HG03342 (cell line): Measurements from ENCODE around the gene BCAM.
A peak's percentile ranks its signal among the peaks of the same experiment; 100 is the strongest.

ENCODE experiments used
- ATAC-seq: cut with Tn5 transposase; IDR thresholded peaks from one replicate; pipeline ENCODE4 v1.9.1; 2021; ENCODE audit warnings: mild to moderate bottlenecking, moderate library complexity; ENCODE audit not compliant: unreplicated experiment

The BCAM gene

GRCh38 chr19:44788971-44789370, 19.9 kb upstream of the BCAM start:
- no peak for ATAC-seq

GRCh38 chr19:44789943-44790483, 18.9 kb upstream of the BCAM start:
- no peak for ATAC-seq

DNA sequence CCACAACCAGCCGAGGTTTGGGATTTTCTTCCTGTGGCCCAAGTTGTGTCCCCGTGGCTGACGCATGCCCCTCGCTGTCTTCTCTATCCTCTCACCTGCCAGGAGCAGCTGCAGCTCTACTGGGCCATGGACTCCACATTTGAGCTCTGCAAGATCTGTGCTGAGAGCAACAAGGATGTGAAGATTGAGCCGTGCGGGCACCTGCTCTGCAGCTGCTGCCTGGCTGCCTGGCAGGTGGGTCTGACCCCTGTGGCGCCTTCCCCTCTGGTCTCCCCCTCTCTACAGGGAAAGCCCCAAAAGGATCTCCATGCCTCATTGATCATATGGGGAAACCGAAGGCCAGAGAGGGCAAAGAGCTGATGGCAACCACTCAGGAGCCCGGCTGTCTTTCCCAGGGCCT, 16.6 kb upstream of the BCAM start:
- no peak for ATAC-seq

DNA sequence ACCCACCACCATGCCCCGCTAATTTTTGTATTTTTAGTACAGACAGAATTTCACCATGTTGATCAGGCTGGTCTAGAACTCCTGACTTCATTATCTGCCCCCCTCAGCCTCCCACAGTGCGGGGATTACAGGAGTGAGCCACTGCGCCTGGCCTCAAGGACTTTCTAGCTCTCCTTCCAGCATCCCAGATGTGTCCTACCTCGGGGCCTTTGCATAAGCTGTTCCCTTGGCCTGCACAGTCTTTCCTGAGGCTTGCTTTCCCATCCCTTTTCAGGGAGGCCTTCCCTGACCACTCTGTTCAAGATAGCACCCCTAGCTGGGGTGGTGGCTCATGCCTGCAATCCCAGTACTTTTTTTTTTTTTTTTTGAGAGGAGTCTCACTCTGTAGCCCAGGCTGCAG, 14.3 kb upstream of the BCAM start:
- no peak for ATAC-seq

DNA sequence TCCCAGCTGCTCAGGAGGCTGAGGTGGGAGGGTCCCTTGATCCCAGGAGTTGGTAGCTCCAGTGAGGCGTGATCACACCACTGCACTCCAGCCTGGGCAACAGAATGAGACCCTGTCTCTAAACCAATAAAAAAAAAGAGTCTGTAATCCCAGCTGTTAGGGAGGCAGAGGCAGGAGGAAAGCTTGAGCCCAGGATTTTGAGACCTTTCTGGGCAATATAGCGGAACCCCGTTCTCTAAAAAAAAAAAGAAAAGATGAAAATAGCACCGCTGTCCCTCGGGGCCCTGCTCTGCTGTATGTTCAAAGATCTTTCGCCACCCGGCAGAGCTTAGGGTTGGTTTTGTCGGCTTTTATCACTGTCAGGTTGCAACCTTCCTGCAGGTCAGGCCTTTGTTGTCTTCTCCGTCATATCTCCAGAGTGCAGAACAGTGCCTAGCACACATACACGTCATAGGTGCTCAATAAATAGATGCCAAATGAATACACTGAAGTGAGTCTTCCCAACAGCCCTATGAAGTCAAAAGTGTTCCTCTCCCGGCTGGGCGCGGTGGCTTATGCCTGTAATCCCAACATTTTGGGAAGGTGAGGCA, 13.4 kb upstream of the BCAM start:
- ATAC-seq, result no peak

DNA sequence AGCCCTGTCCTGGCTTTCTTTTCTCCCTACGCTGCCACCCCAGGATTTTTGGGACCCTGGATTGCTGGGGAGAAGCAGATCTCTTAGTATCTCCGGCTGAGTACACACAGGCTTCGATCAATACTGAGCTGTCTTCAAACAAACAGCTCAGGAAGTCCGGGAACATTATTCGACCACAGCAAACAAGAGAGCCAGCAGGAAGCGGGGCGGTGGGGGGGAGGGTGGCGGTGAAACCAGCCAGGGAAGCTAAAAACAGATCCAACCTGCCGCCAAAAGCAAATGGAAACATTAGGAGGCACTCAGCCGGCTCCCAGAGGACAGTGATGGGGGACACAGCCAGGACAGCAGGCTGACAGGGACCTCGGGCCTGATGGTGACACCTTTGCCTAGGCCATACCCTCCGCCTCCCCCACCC, 12.2 kb upstream of the BCAM start:
- ATAC-seq, result no peak

DNA sequence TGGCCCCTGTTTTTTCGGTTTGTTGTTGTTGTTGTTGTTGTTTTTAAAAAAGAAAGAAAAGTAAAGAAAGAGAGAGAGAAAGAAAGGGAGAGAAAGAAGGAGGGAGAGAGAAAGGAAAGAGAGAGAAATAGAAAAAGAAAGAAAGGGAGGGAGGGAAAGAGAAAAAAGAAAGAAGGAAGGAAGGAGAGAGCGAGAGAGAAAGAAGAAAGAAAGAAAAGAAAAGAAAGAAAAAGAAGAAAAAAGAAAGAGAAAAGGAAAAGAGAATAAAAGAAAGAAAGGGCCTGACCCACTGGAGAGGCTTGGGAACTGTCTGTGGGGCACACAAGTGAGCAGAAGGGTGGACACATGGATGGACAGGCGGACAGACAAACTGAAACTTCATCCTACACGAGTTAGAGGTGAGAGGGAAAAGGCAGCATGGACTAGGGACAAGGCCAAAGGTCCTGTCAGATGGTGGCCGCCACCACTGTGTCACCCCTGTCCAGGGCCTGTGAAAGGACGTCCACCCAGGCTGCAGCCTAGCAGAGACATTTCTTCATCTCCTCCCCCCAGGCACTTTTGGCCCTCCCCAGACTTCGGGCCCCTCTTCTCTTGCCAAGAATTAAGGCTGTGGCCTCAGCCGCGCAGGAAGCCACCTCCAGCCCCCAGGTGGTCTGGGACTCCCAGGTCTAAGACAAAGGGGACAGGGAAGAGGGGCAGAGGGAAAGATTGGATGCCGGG, 9.1 kb upstream of the BCAM start:
- ATAC-seq, result no peak

GRCh38 chr19:44800461-44800860, 8.4 kb upstream of the BCAM start:
- ATAC-seq, result peak; percentile 64

DNA sequence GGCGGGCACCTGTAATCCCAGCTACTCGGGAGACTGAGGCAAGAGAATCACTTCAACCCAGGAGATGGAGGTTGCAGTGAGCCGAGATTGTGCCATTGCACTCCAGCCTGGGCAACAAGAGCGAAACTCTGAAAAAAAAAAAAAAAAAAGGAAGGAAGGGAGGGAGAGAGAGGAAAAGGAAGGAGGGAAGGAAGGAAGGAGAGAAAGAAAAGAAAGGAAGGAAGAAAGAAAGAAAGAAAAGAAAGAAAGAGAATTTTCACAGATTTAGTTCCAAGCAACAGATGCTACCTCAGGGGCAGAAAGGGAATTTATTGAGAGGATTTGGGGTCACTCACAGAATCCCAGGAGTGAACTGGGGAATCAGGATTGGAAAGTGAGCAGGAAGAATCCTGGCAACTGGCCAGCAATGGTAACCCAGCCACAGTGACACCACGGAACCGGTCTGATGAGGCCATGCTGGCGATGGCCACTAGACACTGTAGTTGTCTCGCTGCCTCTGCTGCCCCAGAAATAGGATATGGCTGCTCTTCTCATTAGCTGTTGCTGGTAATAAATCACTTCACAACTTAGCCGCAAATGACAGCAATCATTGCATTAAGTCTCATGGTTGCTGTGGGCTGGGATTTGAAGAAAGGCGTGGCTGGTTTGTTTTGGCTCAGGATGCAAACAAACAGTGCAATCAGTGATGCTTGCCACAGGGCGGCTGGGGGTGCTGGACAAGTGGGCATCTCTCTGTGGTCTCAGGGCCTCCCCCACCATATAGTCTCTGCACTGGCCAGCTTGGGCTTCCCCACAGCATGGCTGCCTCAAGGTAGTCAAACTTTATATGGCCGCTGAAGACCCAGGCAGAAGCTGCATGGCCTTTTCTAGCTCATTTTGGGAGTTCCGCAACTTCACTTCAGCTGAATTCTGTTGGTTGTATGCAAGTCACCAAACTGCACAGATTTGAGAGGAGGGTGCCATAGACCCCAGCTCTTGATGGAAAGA, 5.2 kb upstream of the BCAM start:
- ATAC-seq, result no peak

DNA sequence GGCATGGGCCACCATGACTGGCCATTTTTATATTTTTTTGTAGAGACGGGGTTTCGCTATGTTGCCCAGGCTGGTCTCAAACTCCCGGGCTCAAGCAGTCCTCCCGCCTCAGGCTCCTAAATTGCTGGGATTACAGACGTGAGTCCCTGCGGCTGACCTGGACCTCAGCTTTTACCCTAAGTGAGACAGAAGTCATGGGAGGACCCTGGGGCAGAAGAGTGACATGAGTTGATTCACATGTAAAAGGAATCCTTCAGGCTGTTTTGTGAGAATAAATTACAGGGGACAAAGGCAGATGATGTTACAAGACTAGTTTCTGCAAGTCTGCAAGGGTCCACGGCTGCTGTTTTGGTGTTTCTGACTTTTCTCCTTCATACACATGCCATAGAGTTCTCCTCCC, 2.6 kb upstream of the BCAM start:
- no peak for ATAC-seq

DNA sequence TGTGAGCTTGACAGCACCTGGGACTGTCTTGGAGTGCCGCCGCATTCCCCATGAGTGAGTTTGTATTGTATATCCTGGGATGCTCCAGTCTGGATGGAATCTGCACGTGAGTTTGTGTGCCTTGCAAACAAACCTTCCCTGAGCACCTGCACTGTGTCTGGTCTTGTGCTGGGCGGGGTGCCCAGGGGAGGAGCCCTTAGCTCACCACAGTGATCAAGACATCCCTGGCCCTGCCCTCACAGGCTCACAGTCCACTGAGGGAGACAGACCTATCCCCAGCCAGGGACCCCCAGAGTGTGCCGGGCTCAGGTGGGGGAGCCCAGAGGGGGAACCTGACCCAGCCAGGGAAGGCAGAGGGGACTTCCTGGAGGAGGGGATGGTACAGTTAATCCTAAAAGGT, 1.7 kb upstream of the BCAM start:
- ATAC-seq, result no peak

GRCh38 chr19:44807652-44808462, 1.0 kb upstream of the BCAM start:
- ATAC-seq, result no peak

DNA sequence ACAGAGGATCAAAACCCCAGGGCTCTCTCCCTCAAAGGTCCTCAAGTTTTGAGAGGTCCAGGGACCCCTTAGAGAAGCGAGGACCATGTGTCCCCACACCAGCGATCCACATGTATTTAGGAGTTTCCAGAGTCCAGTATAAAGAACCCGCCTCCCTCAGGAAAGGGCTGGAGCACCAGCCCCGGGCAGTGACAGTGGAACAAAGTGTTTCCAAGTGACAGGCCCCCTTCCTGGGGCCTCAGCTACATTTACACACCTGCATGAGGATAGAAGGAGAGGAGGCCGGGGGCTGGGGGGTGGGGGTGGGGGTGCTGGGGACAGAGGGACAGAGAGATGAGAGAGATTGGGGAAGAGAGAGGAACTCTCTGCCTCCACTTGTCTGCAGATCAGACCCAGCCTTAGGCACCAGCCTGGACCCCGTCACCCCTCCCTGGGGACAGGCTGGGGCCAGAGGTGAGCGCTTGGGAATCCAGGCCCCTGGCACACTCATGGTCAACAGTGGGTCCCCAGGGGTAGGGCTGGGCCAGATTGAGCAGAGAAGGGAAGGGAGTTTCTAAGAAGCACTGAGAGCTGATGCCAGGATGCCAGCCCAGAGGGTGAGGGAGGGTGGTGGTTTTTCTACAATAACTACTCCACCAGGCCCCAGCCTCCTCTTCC, 802 bp downstream of the BCAM start:
- ATAC-seq, result no peak

- ATAC-seq, result no peak
These were observed 1.6 kb downstream of the BCAM start for GRCh38 chr19:44810234-44811121.

DNA sequence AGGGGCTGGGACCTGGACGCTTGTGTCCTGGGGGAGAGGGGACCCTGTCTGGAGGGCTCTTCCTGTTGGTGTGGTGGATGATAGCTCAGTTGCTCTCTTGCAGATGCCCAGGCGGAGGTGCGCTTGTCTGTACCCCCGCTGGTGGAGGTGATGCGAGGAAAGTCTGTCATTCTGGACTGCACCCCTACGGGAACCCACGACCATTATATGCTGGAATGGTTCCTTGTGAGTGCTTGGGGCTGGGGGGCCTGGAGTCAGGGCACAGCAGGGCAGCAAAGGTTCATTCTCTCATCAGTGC, 2.2 kb downstream of the BCAM start:
- ATAC-seq, result no peak

DNA sequence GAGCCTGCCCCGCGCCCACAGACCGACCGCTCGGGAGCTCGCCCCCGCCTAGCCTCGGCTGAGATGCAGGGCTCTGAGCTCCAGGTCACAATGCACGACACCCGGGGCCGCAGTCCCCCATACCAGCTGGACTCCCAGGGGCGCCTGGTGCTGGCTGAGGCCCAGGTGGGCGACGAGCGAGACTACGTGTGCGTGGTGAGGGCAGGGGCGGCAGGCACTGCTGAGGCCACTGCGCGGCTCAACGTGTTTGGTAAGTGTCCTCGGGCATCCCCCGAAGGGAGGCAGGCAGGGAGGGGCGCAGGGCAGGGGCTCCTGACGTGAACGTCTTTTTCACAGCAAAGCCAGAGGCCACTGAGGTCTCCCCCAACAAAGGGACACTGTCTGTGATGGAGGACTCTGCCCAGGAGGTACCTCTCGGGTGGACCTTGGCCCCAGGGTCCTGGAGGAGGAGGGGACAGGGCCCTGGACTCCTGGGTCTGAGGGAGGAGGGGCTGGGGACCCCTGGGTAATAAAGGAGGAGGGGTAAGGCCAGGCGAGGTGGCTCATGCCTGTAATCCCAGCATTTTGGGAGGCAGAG, 3.3 kb downstream of the BCAM start:
- ATAC-seq, result no peak

DNA sequence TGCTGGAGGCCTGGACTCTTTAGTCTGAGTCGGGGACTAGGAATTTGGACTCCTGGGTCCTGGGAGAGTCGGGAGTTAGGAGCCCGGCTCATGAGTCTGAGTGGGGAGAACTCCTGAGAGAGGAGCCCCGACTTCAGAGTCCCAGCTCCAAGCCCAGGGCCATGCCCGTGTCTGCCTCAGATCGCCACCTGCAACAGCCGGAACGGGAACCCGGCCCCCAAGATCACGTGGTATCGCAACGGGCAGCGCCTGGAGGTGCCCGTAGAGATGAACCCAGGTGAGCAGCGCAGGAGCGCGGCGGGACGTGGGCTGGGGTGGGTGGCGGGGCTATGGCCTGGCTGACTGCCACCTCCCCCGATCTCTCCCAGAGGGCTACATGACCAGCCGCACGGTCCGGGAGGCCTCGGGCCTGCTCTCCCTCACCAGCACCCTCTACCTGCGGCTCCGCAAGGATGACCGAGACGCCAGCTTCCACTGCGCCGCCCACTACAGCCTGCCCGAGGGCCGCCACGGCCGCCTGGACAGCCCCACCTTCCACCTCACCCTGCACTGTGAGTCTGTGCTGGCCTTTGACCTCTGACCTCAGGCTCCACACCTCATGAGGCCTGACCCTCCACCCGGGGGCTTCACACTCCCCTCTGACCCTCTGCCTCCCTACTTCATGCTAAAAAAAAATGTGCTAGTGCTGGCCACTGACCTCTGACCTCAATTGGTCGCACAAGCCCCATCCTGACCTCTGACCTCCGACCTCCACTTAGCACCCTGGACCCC, 4.4 kb downstream of the BCAM start:
- ATAC-seq, result no peak

GRCh38 chr19:44813841-44814470, 5.1 kb downstream of the BCAM start:
- ATAC-seq, result no peak
